AG09319 (cell line): ENCODE results near the gene GIPC2.
"Not testable (repeated sequence)": the region's sequence is repeated elsewhere in the genome, so short reads cannot be mapped to it uniquely, and the experiment has no call there.

Source experiments
- DNase-seq: peaks from one replicate; pipeline ENCODE4 v3.0.0-alpha.2; 2010; ENCODE audit warnings: low read depth; ENCODE audit errors: extremely low read depth
- TF ChIP-seq, protein P1 (sequence below): IDR thresholded peaks from 2 replicates; pipeline ENCODE4 v1.5.1; 2011; ENCODE audit warnings: low read depth, mild to moderate bottlenecking, inconsistent platforms, low read length, moderate library complexity

GIPC2 gene

DNA sequence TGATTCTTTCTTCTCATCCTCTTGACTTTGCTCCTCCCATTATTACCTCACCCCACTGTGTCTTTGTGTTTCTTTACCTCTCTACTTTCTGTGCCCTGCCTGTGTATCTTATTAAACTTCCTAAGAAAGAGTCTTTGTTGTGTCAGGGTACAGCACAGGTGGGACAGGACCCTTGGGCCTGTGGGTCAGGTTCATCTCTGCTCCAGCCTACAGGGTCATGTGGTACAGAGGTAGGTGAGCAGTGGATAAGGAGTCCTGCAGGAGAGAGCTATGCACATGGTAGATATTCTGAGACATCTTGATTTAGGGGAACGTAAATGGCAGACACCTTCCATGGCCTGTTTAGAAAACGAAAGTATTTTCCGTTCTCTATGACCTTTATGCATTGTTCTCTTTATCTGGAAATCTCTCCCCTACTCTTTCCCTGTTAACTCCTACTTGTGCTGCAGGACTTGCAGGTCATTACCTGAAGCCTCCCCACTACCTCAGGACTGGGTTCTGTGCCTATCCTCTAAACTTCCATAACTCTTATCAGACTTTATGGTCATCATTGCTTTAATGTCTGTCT is 9.9 kb downstream of the GIPC2 start:
- DNase-seq = no peak
- TF ChIP-seq, protein P1, sequence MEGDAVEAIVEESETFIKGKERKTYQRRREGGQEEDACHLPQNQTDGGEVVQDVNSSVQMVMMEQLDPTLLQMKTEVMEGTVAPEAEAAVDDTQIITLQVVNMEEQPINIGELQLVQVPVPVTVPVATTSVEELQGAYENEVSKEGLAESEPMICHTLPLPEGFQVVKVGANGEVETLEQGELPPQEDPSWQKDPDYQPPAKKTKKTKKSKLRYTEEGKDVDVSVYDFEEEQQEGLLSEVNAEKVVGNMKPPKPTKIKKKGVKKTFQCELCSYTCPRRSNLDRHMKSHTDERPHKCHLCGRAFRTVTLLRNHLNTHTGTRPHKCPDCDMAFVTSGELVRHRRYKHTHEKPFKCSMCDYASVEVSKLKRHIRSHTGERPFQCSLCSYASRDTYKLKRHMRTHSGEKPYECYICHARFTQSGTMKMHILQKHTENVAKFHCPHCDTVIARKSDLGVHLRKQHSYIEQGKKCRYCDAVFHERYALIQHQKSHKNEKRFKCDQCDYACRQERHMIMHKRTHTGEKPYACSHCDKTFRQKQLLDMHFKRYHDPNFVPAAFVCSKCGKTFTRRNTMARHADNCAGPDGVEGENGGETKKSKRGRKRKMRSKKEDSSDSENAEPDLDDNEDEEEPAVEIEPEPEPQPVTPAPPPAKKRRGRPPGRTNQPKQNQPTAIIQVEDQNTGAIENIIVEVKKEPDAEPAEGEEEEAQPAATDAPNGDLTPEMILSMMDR = no peak

DNA sequence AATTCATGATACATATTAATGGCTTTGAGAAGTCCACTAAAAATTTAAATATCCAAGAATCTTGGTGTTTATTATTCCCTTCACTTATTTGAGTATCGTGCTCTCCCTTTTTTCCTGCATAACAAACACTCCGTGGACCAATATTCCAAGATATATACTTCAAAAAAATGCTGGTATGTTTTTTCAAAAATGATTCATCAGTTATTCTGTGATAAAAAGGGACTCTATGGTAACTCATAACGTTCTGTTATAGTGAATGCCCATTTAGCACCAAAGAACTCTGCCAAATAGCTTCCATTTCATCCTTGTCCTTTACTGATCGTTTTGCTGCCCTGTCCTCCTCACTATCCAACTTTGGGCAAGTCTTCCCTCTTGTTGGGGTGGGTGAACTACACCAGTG is 12.9 kb downstream of the GIPC2 start:
- TF ChIP-seq, protein P1 = no peak
- no peak for DNase-seq

DNA sequence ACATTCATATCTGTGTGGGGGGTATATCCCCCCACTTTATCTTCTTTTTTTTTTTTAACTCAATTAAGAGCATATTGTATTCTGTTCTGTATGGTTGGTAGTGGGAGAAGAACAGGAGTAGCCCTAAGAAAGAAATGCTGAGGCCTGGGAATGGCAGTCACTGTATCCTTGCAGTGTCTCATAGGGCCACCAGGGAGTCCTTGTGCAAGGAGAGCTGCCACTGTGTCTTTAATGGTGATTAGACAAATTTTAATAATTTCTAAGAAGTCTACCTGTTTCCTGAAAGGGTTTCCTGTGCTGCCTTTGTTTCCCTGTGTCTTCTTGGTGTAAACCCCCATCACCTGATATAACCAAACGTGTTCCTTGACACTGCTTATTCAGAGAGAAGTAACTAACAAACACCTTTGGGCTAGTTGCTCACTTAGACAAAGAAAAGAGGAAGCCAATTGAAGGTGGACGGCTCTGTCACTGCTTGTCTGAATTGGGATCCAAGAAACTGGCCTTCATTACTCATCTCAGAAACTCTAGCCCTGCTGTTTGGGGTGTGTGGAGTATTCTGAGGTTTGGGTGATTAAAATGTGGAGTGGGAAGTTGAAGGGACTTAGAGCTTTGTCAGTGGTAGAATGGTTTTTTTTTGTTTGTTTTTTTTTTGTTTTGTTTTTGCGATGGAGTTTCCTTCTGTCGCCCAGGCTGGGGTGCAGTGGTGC is 15.2 kb downstream of the GIPC2 start:
- TF ChIP-seq, protein P1 = no peak
- DNase-seq = no peak

DNA sequence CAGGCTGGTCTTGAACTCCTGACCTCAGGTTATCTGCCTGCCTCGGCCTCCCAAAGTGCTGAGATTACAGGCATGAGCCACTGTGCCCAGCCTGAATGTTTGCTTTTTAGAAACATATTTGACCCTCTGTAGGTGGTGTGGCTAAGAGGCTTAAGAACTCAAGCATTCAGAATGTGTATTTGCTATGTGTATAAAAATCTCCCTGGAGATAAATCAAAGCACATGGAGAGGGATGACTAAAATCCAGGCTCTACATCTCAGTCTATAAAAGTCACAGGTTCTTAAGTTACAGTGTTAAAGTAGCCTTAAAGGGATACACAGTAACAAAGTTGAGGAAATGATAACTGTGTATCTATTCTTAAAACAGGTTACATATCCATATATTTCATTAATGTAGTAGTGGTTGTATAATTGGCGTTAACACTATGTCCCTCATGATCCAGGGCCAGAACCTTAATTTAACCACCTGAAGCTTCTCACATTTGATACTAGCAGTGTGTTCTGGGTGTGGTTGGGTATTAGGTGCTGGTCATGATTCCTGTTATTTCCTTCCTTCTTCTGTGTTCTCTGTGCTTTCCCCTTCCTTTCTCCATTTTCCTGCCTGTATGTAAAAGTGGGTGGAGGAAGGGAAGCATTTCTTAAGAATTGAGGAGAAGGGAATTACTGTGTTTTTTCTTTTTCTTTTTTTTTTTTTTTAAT is 16.2 kb downstream of the GIPC2 start:
- peak; percentile 79 for DNase-seq

DNA sequence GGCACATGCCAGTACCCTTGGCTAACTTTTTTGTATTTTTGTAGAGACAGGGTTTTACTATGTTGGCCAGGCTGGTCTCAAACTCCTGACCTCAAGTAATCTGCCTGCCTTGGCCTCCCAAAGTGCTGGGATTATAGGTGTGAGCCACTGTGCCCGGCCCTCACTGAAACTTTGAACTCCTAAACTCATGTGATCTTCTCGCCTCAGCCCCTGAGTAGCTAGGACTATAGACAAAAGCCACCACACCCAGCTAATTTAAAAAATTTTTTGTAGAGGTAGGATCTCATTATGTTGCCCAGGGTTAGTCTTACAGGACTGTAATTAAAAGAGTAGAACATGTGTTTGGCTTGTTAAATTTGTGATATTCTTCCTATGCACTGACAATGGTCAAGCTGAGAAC is 19.1 kb downstream of the GIPC2 start:
- not testable (repeated sequence) for DNase-seq

More for the DNA sequence above, 16.2 kb downstream of the GIPC2 start:
- TF ChIP-seq, protein P1 = no peak

DNA sequence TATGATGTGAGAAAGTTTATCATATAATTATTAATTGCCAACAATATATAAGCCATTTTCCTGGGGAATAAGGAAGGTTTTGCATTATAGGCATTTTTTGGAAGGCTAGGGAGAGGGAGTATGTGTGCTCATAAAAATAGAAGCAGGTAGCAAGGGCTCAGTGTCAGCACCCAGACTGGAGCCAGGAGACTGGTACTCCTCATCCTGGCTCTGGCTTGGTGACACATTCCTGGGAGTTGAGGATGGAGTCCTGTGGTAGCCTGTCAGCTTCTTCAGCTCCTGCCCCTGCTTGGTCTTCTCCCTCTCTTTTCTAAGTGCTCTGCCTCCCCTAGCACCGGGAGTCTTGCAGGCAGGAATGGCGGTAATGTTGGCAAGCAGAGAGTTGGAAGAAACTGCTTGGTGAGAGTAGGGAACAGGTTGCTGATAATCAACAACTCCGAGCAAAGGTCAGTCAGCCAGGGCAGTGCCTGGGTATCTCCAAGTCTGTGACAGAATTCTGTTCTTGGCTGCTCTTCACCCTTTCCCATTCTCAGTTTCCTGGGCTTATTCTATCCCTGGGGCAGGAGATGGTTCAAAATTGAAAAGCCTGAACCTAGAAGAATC is 23.0 kb downstream of the GIPC2 start:
- DNase-seq = no peak
- TF ChIP-seq, protein P1 = no peak

DNA sequence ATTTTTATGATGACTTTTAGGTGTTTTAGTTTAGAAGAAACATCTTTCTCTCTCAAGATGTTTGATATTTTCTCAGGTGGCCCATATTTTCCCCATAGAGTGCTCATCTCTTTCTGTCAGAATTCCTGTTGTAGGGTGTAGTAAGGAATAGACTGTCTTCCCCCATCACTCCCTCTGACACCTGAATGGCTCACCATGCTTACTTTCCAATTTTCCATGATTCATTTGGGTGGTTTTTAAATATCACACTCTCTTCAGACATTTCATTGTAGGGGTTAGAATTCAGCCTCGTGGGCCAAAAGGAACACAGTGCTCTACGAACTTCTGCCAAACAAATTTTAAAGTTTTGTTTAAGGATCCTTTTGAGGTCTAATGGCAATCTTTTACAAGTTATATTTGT is 24.0 kb downstream of the GIPC2 start:
- DNase-seq = no peak
- TF ChIP-seq, protein P1 = no peak
